BJ (cell line): Measurements from ENCODE around the gene WNT16. TPM values are rescaled to one million over a fixed set of nuclear protein-coding genes. Genes with fewer than 3 reads are reported as not detected.

Experiments
- CTCF ChIA-PET: fragments of 350-600 bp; formaldehyde crosslinking; extraction: SDS; loops from one replicate; lab custom pipeline; 2021; ENCODE audit warnings: antibody characterized with exemption, inconsistent platforms; lab: Yijun Ruan, JAX
- POLR2A ChIA-PET: fragments of 300-600 bp; sonication (Branson Sonifier 250); formaldehyde crosslinking; extraction: SDS; loops from one replicate; lab custom pipeline; 2021; ENCODE audit warnings: antibody characterized with exemption; lab: Charles Lee
- DNase-seq: peaks from one replicate; pipeline ENCODE4 v3.0.0-alpha.2; 2011; ENCODE audit warnings: low read depth
- H3K27me3 ChIP-seq: 2 replicates; pipeline ENCODE4 v1.6.0; 2011; ENCODE audit warnings: low read length; ENCODE audit not compliant: control insufficient read depth, insufficient read depth
- H3K36me3 ChIP-seq: 2 replicates; pipeline ENCODE4 v1.5.1; 2011; ENCODE audit warnings: low read length; ENCODE audit not compliant: control insufficient read depth, insufficient read depth
- H3K4me3 ChIP-seq: 2 replicates; pipeline ENCODE4 v1.5.1; 2011; ENCODE audit warnings: low read depth, mild to moderate bottlenecking, control low read depth, low read length
- polyA plus RNA-seq: library from polyadenylated mRNA; depleted of rRNA; stranded (reverse); fragments of >200 nt; gene quantifications from 2 replicates; pipeline ENCODE4 v1.2.3, GENCODE V29; 2011
- TF ChIP-seq, protein P1 (sequence below): IDR thresholded peaks from 2 replicates; pipeline ENCODE4 v1.5.1; 2011; ENCODE audit warnings: low read depth, mild to moderate bottlenecking, control low read depth, inconsistent platforms, low read length, moderate library complexity; ENCODE audit not compliant: insufficient read depth

Gene WNT16
- polyA plus RNA-seq, 1 experiment, result 0.02 TPM

- no peaks in the 10 kb centered on the region for H3K36me3 ChIP-seq
- DNase-seq, result no peak
- H3K4me3 ChIP-seq, result no peak overlapping the region
- no peaks in the 10 kb centered on the region for H3K27me3 ChIP-seq
- POLR2A ChIA-PET, result no interaction called here
- CTCF ChIA-PET, result interaction anchor here (1.0 to 1.5 kb wide), 4 partner anchors 10 to 531 kb away, joined by 3 to 7 read pairs (median 4); partner anchors contain the start of gene CPED1
- TF ChIP-seq, protein P1, sequence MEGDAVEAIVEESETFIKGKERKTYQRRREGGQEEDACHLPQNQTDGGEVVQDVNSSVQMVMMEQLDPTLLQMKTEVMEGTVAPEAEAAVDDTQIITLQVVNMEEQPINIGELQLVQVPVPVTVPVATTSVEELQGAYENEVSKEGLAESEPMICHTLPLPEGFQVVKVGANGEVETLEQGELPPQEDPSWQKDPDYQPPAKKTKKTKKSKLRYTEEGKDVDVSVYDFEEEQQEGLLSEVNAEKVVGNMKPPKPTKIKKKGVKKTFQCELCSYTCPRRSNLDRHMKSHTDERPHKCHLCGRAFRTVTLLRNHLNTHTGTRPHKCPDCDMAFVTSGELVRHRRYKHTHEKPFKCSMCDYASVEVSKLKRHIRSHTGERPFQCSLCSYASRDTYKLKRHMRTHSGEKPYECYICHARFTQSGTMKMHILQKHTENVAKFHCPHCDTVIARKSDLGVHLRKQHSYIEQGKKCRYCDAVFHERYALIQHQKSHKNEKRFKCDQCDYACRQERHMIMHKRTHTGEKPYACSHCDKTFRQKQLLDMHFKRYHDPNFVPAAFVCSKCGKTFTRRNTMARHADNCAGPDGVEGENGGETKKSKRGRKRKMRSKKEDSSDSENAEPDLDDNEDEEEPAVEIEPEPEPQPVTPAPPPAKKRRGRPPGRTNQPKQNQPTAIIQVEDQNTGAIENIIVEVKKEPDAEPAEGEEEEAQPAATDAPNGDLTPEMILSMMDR, result no peak
Observed at GRCh38 chr7:121337398-121337797, 8.6 kb downstream of the WNT16 start.

DNA sequence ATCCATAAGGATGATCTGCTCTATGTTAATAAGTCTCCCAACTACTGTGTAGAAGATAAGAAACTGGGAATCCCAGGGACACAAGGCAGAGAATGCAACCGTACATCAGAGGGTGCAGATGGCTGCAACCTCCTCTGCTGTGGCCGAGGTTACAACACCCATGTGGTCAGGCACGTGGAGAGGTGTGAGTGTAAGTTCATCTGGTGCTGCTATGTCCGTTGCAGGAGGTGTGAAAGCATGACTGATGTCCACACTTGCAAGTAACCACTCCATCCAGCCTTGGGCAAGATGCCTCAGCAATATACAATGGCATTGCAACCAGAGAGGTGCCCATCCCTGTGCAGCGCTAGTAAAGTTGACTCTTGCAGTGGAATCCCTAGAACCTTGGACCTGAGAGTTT lies 10.3 kb downstream of the WNT16 start:
- POLR2A ChIA-PET, result no interaction called here
- Histone ChIP-seq H3K4me3 (no peak overlapping the region), H3K27me3 (no peaks in the 10 kb centered on the region), H3K36me3 (no peaks in the 10 kb centered on the region)
- DNase-seq, result no peak
- TF ChIP-seq, protein P1, result no peak
- CTCF ChIA-PET, result no interaction called here

DNA sequence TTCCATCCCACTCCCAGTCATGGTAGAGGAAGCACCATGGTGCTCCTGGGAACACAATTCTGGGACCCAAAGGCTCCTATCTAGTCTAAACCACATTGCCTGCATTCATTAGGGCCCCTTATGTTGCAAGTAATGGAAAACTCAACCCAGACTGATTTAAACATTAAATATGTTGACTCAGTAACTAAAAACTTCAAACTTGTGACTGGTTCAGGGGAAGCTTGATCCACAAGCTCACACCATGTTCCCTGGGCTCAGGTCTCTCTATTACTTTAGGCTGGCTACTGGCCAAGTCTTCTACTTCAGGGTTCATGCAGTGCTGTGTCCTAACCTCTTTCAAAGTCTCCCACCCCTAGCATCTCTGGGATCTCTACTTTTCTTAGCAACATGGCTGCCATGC lies 13.1 kb downstream of the WNT16 start:
- CTCF ChIA-PET, result no interaction called here
- no peak overlapping the region for H3K4me3 ChIP-seq
- no peaks in the 10 kb centered on the region for H3K36me3 ChIP-seq
- H3K27me3 ChIP-seq, result no peaks in the 10 kb centered on the region
- TF ChIP-seq, protein P1, result no peak
- no peak for DNase-seq
- POLR2A ChIA-PET, result interaction anchor here (0.6 kb wide), 1 partner anchor 145 kb away, joined by 3 read pairs; no protein-coding TSS in a partner anchor

GRCh38 chr7:121342631-121343030 lies 13.8 kb downstream of the WNT16 start:
- Histone ChIP-seq H3K36me3 (no peaks in the 10 kb centered on the region), H3K27me3 (no peaks in the 10 kb centered on the region), H3K4me3 (no peak overlapping the region)
- ChIA-PET CTCF (no interaction called here), POLR2A (interaction anchor here (0.6 kb wide), 1 partner anchor 144 kb away, joined by 3 read pairs; no protein-coding TSS in a partner anchor)
- no peak for DNase-seq
- TF ChIP-seq, protein P1, result no peak

GRCh38 chr7:121343302-121343701 lies 14.5 kb downstream of the WNT16 start:
- POLR2A ChIA-PET, result no interaction called here
- DNase-seq, result no peak
- H3K36me3 ChIP-seq, result no peaks in the 10 kb centered on the region
- CTCF ChIA-PET, result no interaction called here
- no peaks in the 10 kb centered on the region for H3K27me3 ChIP-seq
- TF ChIP-seq, protein P1, result no peak
- no peak overlapping the region for H3K4me3 ChIP-seq
